ENCODE results near the gene ART1. TPM values are rescaled to one million over a fixed set of nuclear protein-coding genes. Genes with fewer than 3 reads are reported as not detected.

Gene ART1
- total RNA-seq, 1 experiment from 2014 or later: not detected

- no peaks in the 10 kb centered on the region for H3K36me3 Mint-ChIP-seq
- POLR2A ChIA-PET: no interaction called here
- ATAC-seq: no peak
- DNase-seq (ENCODE audit: low spot score): no peak
- TF ChIP-seq AR (CRISPR knock-in tag; IDR thresholded peaks at IDR 0.05) (no peak), CREM (CRISPR knock-in tag; IDR thresholded peaks at IDR 0.05) (no peak), ZNF281 (CRISPR knock-in tag; IDR thresholded peaks at IDR 0.05) (no peak), FOXP1 (CRISPR knock-in tag; IDR thresholded peaks at IDR 0.05; ENCODE audit: borderline replicate concordance) (no peak), ARID4B (CRISPR knock-in tag; IDR thresholded peaks at IDR 0.05; ENCODE audit: borderline replicate concordance) (no peak), USF1 (CRISPR knock-in tag; IDR thresholded peaks at IDR 0.05) (no peak), NFATC4 (CRISPR knock-in tag; IDR thresholded peaks at IDR 0.05) (no peak)
- H3K27ac Mint-ChIP-seq: no peak overlapping the region
- CTCF ChIA-PET: no interaction called here
- H3K4me3 Mint-ChIP-seq: no peak overlapping the region
- no peaks in the 10 kb centered on the region for H3K27me3 Mint-ChIP-seq (ENCODE audit: low read depth)
- H3K9me3 Mint-ChIP-seq: no peaks in the 10 kb centered on the region
- peaks cover 6% of the 10 kb centered on the region for H3K4me1 Mint-ChIP-seq
These were observed 22.4 kb upstream of the ART1 start for GRCh38 chr11:3622521-3622920.

- ATAC-seq: no peak
- no peak overlapping the region for H3K27ac Mint-ChIP-seq
These were observed 21.8 kb upstream of the ART1 start for GRCh38 chr11:3623121-3623520.

GRCh38 chr11:3623767-3624458 lies 21.0 kb upstream of the ART1 start:
- Mint-ChIP-seq H3K4me3 (no peak overlapping the region), H3K27me3 (ENCODE audit: low read depth) (no peaks in the 10 kb centered on the region), H3K9me3 (no peaks in the 10 kb centered on the region; the same call in 1 of the 2 replicates), H3K36me3 (no peaks in the 10 kb centered on the region), H3K4me1 (no peaks in the 10 kb centered on the region), H3K27ac (no peak overlapping the region)
- CTCF ChIA-PET: no interaction called here
- DNase-seq (ENCODE audit: low spot score) (no peak), ATAC-seq (no peak)
- POLR2A ChIA-PET: no interaction called here
- TF ChIP-seq ZNF281 (CRISPR knock-in tag; IDR thresholded peaks at IDR 0.05): no peak
- TF ChIP-seq EMX1 (CRISPR knock-in tag; IDR thresholded peaks at IDR 0.05): no peak
- TF ChIP-seq ZSCAN18 (CRISPR knock-in tag; IDR thresholded peaks at IDR 0.05): no peak
- no peak for TF ChIP-seq ZNF396 (CRISPR knock-in tag; IDR thresholded peaks at IDR 0.05; ENCODE audit: borderline replicate concordance)
- no peak for TF ChIP-seq TP53 (CRISPR knock-in tag; IDR thresholded peaks at IDR 0.05)
- no peak for TF ChIP-seq ZBTB43 (CRISPR knock-in tag; IDR thresholded peaks at IDR 0.05)

More at GRCh38 chr11:3623121-3623520, 21.8 kb upstream of the ART1 start:
- H3K27me3 Mint-ChIP-seq (ENCODE audit: low read depth): no peaks in the 10 kb centered on the region
- ChIA-PET POLR2A (no interaction called here), CTCF (no interaction called here)
- peaks cover under 1% of the 10 kb centered on the region for H3K4me1 Mint-ChIP-seq
- no peak for TF ChIP-seq SMAD4 (CRISPR knock-in tag; IDR thresholded peaks at IDR 0.05)
- TF ChIP-seq MXD4 (CRISPR knock-in tag; IDR thresholded peaks at IDR 0.05; ENCODE audit: borderline replicate concordance): no peak
- TF ChIP-seq ETV6 (CRISPR knock-in tag; IDR thresholded peaks at IDR 0.05): no peak
- TF ChIP-seq ATF1 (CRISPR knock-in tag; IDR thresholded peaks at IDR 0.05): no peak
- TF ChIP-seq CREM (CRISPR knock-in tag; IDR thresholded peaks at IDR 0.05): no peak
- TF ChIP-seq ZNF263 (CRISPR knock-in tag; IDR thresholded peaks at IDR 0.05; ENCODE audit: low read depth): no peak
- H3K4me3 Mint-ChIP-seq: no peak overlapping the region
- H3K9me3 Mint-ChIP-seq: no peaks in the 10 kb centered on the region
- DNase-seq (ENCODE audit: low spot score): no peak
- H3K36me3 Mint-ChIP-seq: no peaks in the 10 kb centered on the region
